Esophagus muscularis mucosa (tissue), 4 donors: ENCODE measurements around the gene SWAP70. TPM values are rescaled to one million over a fixed set of nuclear protein-coding genes. Genes with fewer than 3 reads are reported as not detected.
A peak's percentile ranks its signal among the peaks of the same experiment; 100 is the strongest.

Experiments
- DNase-seq: peaks from one replicate; pipeline ENCODE4 v3.0.0-alpha.2; 2017; ENCODE audit errors: extremely low spot score
- H3K27ac ChIP-seq, 4 donors: fragments of 200-600 bp; sonication (generic); replicated peaks in 1 of 4; 1 replicate in 3 of 4; 2 replicates in 1 of 4; pipeline ENCODE4 v1.5.1; 2016 to 2019; ENCODE audit warnings: mild to moderate bottlenecking in 1 of 4
- H3K27me3 ChIP-seq, 4 donors: fragments of 200-600 bp; sonication (generic); one replicate each; pipeline versions ENCODE4 v1.5.1 to v1.6.0; 2016 to 2019
- H3K36me3 ChIP-seq, 4 donors: fragments of 200-600 bp; sonication (generic); one replicate each; pipeline ENCODE4 v1.5.1; 2016 to 2019
- H3K4me1 ChIP-seq, 4 donors: fragments of 200-600 bp; sonication (generic); one replicate each; pipeline ENCODE4 v1.5.1; 2016 to 2019
- H3K4me3 ChIP-seq, 4 donors: fragments of 200-600 bp; sonication (generic); 1 replicate in 2 of 4; 2 replicates in 2 of 4; pipeline ENCODE4 v1.5.1; 2016 to 2019; ENCODE audit warnings: mild to moderate bottlenecking in 4 of 4, moderate library complexity in 1 of 4
- H3K9me3 ChIP-seq, 4 donors: fragments of 200-600 bp; sonication (generic); 1 replicate in 3 of 4; 2 replicates in 1 of 4; pipeline ENCODE4 v1.5.1; 2016 to 2019
- EP300 ChIP-seq: sonication (generic); formaldehyde crosslinking; IDR thresholded peaks from one replicate; pipeline ENCODE4 v1.6.1; 2017; ENCODE audit warnings: antibody characterized with exemption
- POLR2A ChIP-seq: fragments of 450-650 bp; IDR thresholded peaks from one replicate; pipeline ENCODE4 v1.6.1; 2017; ENCODE audit warnings: antibody characterized with exemption, moderate library complexity, mild to moderate bottlenecking, low read depth
- POLR2AphosphoS5 ChIP-seq, 2 donors: sonication (generic); formaldehyde crosslinking; IDR thresholded peaks; one replicate each; pipeline ENCODE4 v1.6.1; 2017; ENCODE audit warnings: antibody characterized with exemption in 2 of 2
- WGBS: methylation state at CpG from one replicate; pipeline ENCODE4 v1.1.5; 2018; 5-methylcytosine and 5-hydroxymethylcytosine counted together
- intact Hi-C: fragments of 100-400 bp; cut with DNase I; formaldehyde crosslinking; loops from one replicate; pipeline ENCODE4 v1.15.1; 2023
- total RNA-seq, 4 donors: library from RNA; depleted of rRNA; stranded (reverse); fragments of >200 nt; gene quantifications; one replicate each; pipeline versions ENCODE4 v1.1.0 to v1.2.1, GENCODE V29; 2016
- TF ChIP-seq, protein P1 (sequence below), 3 experiments: fragments of 200-600 bp in 2 of 3; fragments of 450-650 bp in 1 of 3; sonication (generic) in 2 of 3; IDR thresholded peaks; one replicate each; pipeline ENCODE4 v1.5.1; 2017 to 2019; ENCODE audit warnings: antibody characterized with exemption in 3 of 3, mild to moderate bottlenecking in 2 of 3, moderate library complexity in 1 of 3

The SWAP70 gene
- total RNA-seq, 4 donors from 2014 or later: 37.8 to 54.9 (median 46.5) TPM

DNA sequence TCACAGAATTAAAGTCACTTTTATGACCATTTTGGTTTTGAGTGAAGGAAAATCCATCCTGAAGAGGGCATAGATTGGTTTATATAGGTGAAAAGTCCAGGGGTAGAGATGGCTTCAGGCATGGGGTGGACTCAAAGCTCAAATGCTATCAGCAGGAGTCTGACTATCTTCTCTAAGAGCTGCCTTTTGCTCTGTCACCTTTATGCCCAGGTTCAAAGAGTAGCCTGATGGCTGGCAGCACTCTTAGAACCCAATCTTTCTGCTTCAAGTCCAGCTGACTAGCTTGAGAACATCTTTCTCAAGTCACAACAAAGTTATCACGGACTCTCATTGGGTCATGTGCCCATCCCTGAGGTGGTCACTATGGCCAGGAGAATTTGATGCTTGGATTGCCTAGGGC lies 27.2 kb upstream of the SWAP70 start:
- H3K9me3 ChIP-seq: no peaks in the 10 kb centered on the region
- peaks cover 0 to 23% (median 7%) of the 10 kb centered on the region in 4 donors for H3K4me1 ChIP-seq
- no peaks in the 10 kb centered on the region for H3K27me3 ChIP-seq
- no peaks in the 10 kb centered on the region for H3K36me3 ChIP-seq
- DNase-seq: no peak
- H3K4me3 ChIP-seq: no peak overlapping the region
- WGBS: 100% methylated on average over 1 of the region's 1 CpG
- intact Hi-C loops: no loop called here
- TF ChIP-seq POLR2AphosphoS5 (IDR thresholded peaks at IDR 0.05) (no peak), EP300 (no peak), POLR2A (no peak)
- TF ChIP-seq, protein P1, sequence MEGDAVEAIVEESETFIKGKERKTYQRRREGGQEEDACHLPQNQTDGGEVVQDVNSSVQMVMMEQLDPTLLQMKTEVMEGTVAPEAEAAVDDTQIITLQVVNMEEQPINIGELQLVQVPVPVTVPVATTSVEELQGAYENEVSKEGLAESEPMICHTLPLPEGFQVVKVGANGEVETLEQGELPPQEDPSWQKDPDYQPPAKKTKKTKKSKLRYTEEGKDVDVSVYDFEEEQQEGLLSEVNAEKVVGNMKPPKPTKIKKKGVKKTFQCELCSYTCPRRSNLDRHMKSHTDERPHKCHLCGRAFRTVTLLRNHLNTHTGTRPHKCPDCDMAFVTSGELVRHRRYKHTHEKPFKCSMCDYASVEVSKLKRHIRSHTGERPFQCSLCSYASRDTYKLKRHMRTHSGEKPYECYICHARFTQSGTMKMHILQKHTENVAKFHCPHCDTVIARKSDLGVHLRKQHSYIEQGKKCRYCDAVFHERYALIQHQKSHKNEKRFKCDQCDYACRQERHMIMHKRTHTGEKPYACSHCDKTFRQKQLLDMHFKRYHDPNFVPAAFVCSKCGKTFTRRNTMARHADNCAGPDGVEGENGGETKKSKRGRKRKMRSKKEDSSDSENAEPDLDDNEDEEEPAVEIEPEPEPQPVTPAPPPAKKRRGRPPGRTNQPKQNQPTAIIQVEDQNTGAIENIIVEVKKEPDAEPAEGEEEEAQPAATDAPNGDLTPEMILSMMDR (IDR thresholded peaks at IDR 0.05): no peak
- no peak overlapping the region for H3K27ac ChIP-seq

DNA sequence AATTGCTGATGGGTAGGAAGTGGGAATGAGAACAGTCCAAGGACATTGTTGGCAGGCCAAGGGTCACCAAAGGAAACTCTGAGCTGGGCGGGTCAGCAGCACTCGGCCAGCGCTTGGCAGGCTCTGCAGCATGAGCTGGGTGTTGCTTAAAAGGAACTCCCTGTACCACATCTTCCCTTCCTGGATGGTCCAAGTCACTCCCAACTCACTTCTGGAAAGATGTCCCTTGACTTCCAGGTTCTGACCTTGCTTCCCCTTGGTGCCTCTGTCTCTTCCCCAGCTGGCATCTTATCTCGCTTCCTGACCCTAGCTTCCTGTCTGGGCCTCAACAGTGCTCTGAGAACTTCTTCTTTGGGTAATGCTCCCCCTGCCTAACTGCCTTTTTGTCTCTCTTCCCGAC lies 24.8 kb upstream of the SWAP70 start:
- no peak for DNase-seq
- peak; percentile 53 to 61 for TF ChIP-seq POLR2AphosphoS5 (IDR thresholded peaks at IDR 0.05)
- TF ChIP-seq EP300: peak; percentile 40
- no peak for TF ChIP-seq POLR2A
- WGBS: 48% methylated on average over 5 of the region's 5 CpGs
- Histone ChIP-seq H3K4me1 (peaks cover 0 to 23% (median 7%) of the 10 kb centered on the region in 4 donors), H3K36me3 (no peaks in the 10 kb centered on the region), H3K4me3 (no peak overlapping the region), H3K27ac (peak overlapping the region in 3 of 4 donors; percentile 26 to 60 (median 31)), H3K9me3 (no peaks in the 10 kb centered on the region), H3K27me3 (no peaks in the 10 kb centered on the region)
- intact Hi-C loops: no loop called here

DNA sequence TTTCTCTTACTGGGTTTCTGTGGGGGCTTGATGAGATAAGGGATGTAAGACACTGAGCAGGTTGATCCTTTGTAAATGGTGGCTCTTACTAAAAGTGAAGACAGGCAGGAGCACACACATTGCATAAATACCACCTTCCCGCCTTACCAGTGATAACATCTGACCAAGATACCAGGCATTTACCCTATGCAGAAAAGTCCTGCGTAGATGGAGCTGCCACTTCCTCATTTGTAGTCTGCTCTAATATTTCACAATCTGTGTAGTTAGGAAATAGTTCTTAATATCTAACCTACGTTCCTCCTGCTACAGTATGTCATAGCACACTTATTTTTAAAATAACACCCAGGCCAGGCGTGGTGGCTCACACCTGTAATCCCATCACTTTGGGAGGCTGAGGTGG lies 23.9 kb upstream of the SWAP70 start:
- Histone ChIP-seq H3K4me1 (peaks cover 0 to 23% (median 7%) of the 10 kb centered on the region in 4 donors), H3K9me3 (no peaks in the 10 kb centered on the region), H3K27me3 (no peaks in the 10 kb centered on the region), H3K27ac (peak overlapping the region in 2 of 4 donors; percentile 26 to 60), H3K4me3 (no peak overlapping the region), H3K36me3 (no peaks in the 10 kb centered on the region)
- WGBS: 79% methylated on average over 4 of the region's 4 CpGs
- TF ChIP-seq POLR2A (no peak), EP300 (no peak), POLR2AphosphoS5 (IDR thresholded peaks at IDR 0.05) (no peak)
- TF ChIP-seq, protein P1 (IDR thresholded peaks at IDR 0.05): no peak
- no peak for DNase-seq
- intact Hi-C loops: no loop called here

DNA sequence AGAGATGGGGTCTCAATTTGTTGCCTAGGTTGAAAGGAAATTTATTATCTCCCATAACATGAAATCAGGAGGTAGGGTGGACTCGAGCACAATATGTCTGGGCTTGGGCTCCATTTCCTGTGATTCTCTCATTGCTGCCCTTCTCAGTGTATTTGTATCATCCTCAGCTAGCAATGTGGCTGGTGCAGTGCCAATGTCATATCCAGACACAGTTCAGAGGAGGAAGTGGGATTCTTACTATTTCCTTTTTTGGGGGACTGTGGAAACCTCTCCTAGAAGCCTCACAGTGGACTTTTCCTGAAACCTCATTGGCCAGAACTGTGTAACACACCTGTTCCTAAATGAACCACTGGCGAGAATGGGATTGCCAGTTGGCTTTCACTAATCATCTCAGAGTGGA lies 21.0 kb upstream of the SWAP70 start:
- no peak overlapping the region for H3K4me3 ChIP-seq
- H3K9me3 ChIP-seq: no peaks in the 10 kb centered on the region
- 74% methylated on average over 2 of the region's 2 CpGs for WGBS
- intact Hi-C loops: no loop called here
- H3K27me3 ChIP-seq: no peaks in the 10 kb centered on the region
- H3K27ac ChIP-seq: no peak overlapping the region
- no peak for DNase-seq
- no peaks in the 10 kb centered on the region for H3K36me3 ChIP-seq
- no peak for TF ChIP-seq POLR2AphosphoS5 (IDR thresholded peaks at IDR 0.05)
- peaks cover 0 to 22% (median 7%) of the 10 kb centered on the region in 4 donors for H3K4me1 ChIP-seq

DNA sequence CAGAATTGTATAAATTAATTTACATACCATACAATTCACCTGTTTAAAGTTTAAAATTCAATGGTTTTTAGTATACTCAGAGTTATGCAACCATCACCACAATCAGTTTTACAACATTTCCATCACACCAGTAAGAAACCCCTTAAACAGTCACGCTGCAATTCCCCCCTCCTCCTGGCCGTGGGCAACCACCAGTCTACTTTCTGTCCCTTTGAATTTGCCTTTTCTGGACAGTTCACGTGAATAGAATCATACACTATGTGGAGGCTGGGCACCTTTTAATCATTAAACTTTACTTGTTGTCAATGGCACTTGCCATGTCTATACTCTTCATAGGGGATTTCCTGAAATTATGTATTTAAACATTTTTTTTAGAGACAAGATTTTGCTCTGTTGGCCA lies 20.1 kb upstream of the SWAP70 start:
- Histone ChIP-seq H3K27ac (no peak overlapping the region), H3K4me3 (no peak overlapping the region), H3K4me1 (peaks cover 0 to 13% (median 5%) of the 10 kb centered on the region in 4 donors), H3K9me3 (no peaks in the 10 kb centered on the region), H3K36me3 (no peaks in the 10 kb centered on the region), H3K27me3 (no peaks in the 10 kb centered on the region)
- DNase-seq: no peak
- TF ChIP-seq POLR2AphosphoS5 (IDR thresholded peaks at IDR 0.05) (no peak), EP300 (no peak), POLR2A (no peak)
- TF ChIP-seq, protein P1 (IDR thresholded peaks at IDR 0.05): no peak
- intact Hi-C loops: no loop called here
- WGBS: 72% methylated on average over 3 of the region's 3 CpGs

DNA sequence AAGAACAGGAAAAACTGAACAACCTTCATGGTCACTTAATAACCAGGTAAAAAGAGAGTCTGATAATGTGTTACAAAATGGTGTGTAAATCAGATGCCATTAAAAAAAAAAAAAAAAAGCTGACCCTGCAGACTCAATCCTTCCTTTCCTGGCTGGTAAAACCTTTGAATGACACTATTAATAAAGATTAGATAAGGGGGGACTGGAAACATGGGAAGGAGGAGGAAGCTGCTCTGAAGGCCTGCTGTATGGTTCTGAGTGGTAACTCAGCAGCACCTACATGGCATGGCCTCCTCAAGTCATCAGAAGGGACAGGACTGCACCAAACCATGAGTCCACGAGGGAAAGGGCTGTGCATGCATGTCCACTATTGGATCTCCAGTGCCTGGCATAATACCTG lies 18.0 kb upstream of the SWAP70 start:
- Histone ChIP-seq H3K27me3 (no peaks in the 10 kb centered on the region), H3K4me3 (no peak overlapping the region), H3K27ac (no peak overlapping the region), H3K4me1 (no peaks in the 10 kb centered on the region), H3K36me3 (no peaks in the 10 kb centered on the region), H3K9me3 (no peaks in the 10 kb centered on the region)
- WGBS: 100% methylated on average over 1 of the region's 1 CpG
- DNase-seq: no peak
- TF ChIP-seq POLR2A: no peak
- TF ChIP-seq POLR2AphosphoS5 (IDR thresholded peaks at IDR 0.05): no peak
- no peak for TF ChIP-seq EP300
- TF ChIP-seq, protein P1 (IDR thresholded peaks at IDR 0.05): no peak
- intact Hi-C loops: no loop called here
